Measurements from ENCODE around the gene BNIP2.
"Not testable (repeated sequence)": the region's sequence is repeated elsewhere in the genome, so short reads cannot be mapped to it uniquely, and the experiment has no call there.

BNIP2 gene

DNA sequence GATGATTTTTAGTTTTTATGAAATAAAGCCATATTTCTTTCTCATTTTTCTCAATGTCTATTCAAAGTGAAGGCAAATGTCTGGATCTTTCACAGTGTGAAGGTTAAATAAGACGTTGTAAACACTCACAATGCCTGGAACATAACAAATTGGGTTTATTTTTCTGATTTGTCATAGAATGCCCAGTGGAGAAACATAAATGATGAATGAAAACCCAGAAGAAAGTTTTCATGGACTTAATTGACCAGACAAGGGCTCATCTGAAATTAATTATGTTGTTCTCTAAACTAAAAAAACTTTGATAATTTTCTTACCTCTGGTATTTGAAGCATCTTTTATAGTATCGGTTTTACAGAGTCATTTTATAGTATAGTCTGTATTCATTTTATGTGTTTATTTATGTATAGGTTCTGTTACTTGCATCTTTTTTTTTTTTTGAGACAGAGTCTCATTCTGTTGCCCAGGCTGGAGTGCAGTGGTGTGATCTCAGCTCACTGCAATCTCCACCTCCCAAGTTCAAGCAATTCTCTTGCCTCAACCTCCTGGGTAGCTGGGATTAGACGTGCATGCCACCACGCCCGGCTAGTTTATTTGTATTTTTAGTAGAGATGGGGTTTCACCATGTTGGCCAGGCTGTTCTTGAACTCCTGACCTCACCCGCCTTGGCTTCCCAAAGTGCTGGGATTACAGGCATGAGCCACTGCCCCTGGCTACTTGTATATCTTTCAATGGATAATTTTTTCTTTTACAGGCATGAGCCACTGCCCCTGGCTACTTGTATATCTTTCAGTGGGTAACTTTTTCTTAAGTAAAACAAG lies 15.1 kb upstream of the BNIP2 start:
- Histone ChIP-seq H3K27me3 (replicated peaks) (no peaks in the 10 kb centered on the region), H3K36me3 (replicated peaks) (no peaks in the 10 kb centered on the region), H3K27ac (no peak overlapping the region), H3K4me3 (ENCODE audit: low read depth, low read length) (no peak overlapping the region)
- TF ChIP-seq, protein P1, sequence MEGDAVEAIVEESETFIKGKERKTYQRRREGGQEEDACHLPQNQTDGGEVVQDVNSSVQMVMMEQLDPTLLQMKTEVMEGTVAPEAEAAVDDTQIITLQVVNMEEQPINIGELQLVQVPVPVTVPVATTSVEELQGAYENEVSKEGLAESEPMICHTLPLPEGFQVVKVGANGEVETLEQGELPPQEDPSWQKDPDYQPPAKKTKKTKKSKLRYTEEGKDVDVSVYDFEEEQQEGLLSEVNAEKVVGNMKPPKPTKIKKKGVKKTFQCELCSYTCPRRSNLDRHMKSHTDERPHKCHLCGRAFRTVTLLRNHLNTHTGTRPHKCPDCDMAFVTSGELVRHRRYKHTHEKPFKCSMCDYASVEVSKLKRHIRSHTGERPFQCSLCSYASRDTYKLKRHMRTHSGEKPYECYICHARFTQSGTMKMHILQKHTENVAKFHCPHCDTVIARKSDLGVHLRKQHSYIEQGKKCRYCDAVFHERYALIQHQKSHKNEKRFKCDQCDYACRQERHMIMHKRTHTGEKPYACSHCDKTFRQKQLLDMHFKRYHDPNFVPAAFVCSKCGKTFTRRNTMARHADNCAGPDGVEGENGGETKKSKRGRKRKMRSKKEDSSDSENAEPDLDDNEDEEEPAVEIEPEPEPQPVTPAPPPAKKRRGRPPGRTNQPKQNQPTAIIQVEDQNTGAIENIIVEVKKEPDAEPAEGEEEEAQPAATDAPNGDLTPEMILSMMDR (IDR thresholded peaks at IDR 0.05; ENCODE audit: low read depth, low read length, missing control alignments) = no peak
- DNase-seq = no peak
- in situ Hi-C loops (cut with HindIII; ENCODE audit: low pct_ligation_motif_present, low sequenced_read_pairs) = no loop called here

GRCh38 chr15:59702351-59702750 lies 13.2 kb upstream of the BNIP2 start:
- TF ChIP-seq, protein P1 (IDR thresholded peaks at IDR 0.05; ENCODE audit: low read depth, low read length, missing control alignments) = no peak
- in situ Hi-C loops (cut with HindIII; ENCODE audit: low pct_ligation_motif_present, low sequenced_read_pairs) = no loop called here
- DNase-seq = no peak
- Histone ChIP-seq H3K27ac (no peak overlapping the region), H3K27me3 (replicated peaks) (no peaks in the 10 kb centered on the region), H3K36me3 (replicated peaks) (no peaks in the 10 kb centered on the region), H3K4me3 (ENCODE audit: low read depth, low read length) (no peak overlapping the region)

GRCh38 chr15:59701880-59702279 lies 12.8 kb upstream of the BNIP2 start:
- Histone ChIP-seq H3K36me3 (replicated peaks) (no peaks in the 10 kb centered on the region), H3K27ac (no peak overlapping the region), H3K27me3 (replicated peaks) (no peaks in the 10 kb centered on the region), H3K4me3 (ENCODE audit: low read depth, low read length) (no peak overlapping the region)
- in situ Hi-C loops (cut with HindIII; ENCODE audit: low pct_ligation_motif_present, low sequenced_read_pairs) = no loop called here
- no peak for DNase-seq
- TF ChIP-seq, protein P1 (IDR thresholded peaks at IDR 0.05; ENCODE audit: low read depth, low read length, missing control alignments) = no peak

DNA sequence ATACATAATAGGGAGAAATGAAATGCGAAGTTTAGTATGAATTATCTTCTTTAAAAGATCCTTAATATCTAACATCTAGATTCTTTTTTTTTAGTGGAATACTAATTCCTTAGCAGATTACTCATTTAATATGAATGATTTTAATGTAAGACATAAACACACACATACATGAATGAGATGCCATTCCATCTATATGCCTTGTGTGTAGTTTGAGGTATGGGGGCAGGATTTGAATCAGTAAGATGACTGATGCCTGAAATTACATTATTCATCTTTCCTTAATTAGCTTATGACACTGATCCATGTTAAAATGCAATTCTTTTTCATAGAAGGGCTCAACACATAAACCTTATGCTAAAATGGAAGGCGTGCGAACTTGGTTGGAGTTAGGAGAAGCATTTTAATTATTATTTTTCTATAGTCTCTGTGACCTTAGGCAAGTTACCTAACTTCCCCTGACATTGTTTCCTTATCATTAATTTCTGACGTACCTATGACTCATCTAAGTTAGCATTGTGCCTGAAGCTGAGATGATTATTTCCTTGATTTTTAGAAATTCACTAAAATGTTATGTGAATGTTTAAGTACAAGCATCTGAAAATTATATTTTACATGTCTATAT lies 10.8 kb upstream of the BNIP2 start:
- H3K27ac ChIP-seq = no peak overlapping the region
- H3K27me3 ChIP-seq (replicated peaks) = no peaks in the 10 kb centered on the region
- no peak for DNase-seq
- H3K4me3 ChIP-seq (ENCODE audit: low read depth, low read length) = no peak overlapping the region
- H3K36me3 ChIP-seq (replicated peaks) = no peaks in the 10 kb centered on the region
- TF ChIP-seq, protein P1 (IDR thresholded peaks at IDR 0.05; ENCODE audit: low read depth, low read length, missing control alignments) = no peak
- in situ Hi-C loops (cut with HindIII; ENCODE audit: low pct_ligation_motif_present, low sequenced_read_pairs) = no loop called here

DNA sequence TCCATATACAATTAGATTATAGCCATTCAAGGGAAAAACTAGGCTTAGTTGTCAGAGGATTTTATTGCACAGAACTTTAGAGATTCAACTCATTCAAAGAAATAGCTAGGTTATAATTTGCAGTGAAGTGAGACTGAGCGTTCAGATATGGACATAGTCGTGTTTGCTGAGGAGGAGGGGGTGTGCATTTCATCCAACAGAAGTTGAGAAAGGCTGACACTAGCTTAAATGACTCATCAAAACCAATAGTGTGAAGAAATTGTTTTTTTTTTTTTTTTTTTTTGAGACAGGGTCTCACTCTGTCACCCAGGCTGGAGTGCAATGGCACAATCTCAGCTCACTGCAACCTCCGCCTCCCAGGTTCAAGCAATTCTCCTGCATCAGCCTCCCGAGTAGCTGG lies 8.9 kb upstream of the BNIP2 start:
- H3K27ac ChIP-seq; H3K36me3 ChIP-seq (replicated peaks); H3K4me3 ChIP-seq (ENCODE audit: low read depth, low read length); in situ Hi-C loops (cut with HindIII; ENCODE audit: low pct_ligation_motif_present, low sequenced_read_pairs); DNase-seq; H3K27me3 ChIP-seq (replicated peaks): not testable (repeated sequence)

GRCh38 chr15:59696332-59696731 lies 7.2 kb upstream of the BNIP2 start:
- Histone ChIP-seq H3K27ac (no peak overlapping the region), H3K27me3 (replicated peaks) (no peaks in the 10 kb centered on the region), H3K4me3 (ENCODE audit: low read depth, low read length) (no peak overlapping the region), H3K36me3 (replicated peaks) (no peaks in the 10 kb centered on the region)
- DNase-seq = no peak
- in situ Hi-C loops (cut with HindIII; ENCODE audit: low pct_ligation_motif_present, low sequenced_read_pairs) = no loop called here
- TF ChIP-seq, protein P1 (IDR thresholded peaks at IDR 0.05; ENCODE audit: low read depth, low read length, missing control alignments) = no peak
